ENCODE measurements around the gene NSD2.

DNA sequence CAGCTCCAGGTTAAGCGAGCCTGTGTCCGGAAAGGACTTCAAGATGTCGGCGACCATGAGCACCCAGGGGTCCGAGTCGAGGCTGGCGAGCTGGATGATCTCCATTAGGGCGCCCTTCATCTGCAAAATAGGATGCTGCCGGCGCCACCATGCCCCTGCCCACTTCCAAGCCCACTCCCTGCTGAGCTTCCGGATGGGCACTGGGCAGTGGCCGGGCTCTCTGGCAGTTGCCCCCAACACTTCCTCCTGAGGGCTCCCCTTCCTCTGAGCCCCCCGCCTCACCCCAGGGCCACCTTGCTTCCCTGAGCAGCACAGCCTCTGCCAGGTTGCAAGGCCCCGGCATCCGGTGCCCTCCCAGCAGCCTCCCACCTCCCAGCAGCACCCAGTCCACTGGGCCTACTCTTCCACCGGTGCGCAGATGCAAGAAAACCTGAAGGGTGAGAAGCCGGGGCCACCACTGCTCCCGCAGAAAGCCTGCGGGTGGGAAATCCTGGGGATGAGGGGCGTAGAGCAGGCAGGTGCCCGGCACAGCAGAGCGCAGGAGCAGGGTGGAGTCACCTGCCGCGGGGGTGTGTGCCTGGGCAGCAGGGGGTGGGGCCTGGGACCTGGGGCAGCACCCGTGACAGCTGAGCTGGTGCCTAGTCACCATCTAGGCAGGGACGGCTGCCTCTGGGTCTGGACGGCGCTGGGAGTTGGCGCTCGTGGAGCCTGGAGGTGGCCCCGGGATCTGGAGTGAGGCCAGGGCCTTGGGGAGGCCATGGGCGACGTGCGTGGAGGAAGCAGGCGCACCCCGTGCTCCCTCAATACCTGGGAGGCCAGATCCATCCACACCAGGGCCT lies 120.6 kb downstream of the NSD2 start:
- TF ChIP-seq CTCF (optimal IDR thresholded peaks at IDR 0.05 in 1 of 3, IDR thresholded peaks at IDR 0.05 in 1 of 3, conservative IDR thresholded peaks at IDR 0.05 in 1 of 3; ENCODE audit: extremely low read depth in 1 of 3, insufficient read depth in 2 of 3, low read length in 3 of 3) (no peak), EZH2 (IDR thresholded peaks at IDR 0.05; ENCODE audit: low read length) (no peak)
